Trophoblast cell (in vitro differentiated cells and primary cell): Measurements from ENCODE around the gene SLF1.

Source experiments
- DNase-seq, 2 donors: peaks; one replicate each; pipeline ENCODE4 v3.0.0-alpha.2; 2016
- H2AFZ ChIP-seq: 2 replicates; pipeline ENCODE4 v1.6.1; 2013; ENCODE audit warnings: low read length, moderate library complexity, mild to moderate bottlenecking; ENCODE audit not compliant: insufficient read depth, poor library complexity
- H2AK5ac ChIP-seq: 2 replicates; pipeline ENCODE4 v1.6.1; 2013; ENCODE audit warnings: mild to moderate bottlenecking, low read length
- H2BK120ac ChIP-seq: 2 replicates; pipeline ENCODE4 v1.6.1; 2013; ENCODE audit warnings: low read length, mild to moderate bottlenecking, moderate library complexity; ENCODE audit not compliant: insufficient read depth, poor library complexity
- H2BK12ac ChIP-seq: 2 replicates; pipeline ENCODE4 v1.6.1; 2013; ENCODE audit warnings: mild to moderate bottlenecking, low read length, moderate library complexity
- H2BK5ac ChIP-seq: 2 replicates; pipeline ENCODE4 v1.6.1; 2013; ENCODE audit warnings: low read length, low read depth, moderate library complexity, mild to moderate bottlenecking; ENCODE audit not compliant: poor library complexity
- H3K14ac ChIP-seq: 2 replicates; pipeline ENCODE4 v1.6.1; 2013; ENCODE audit warnings: mild to moderate bottlenecking, low read length
- H3K18ac ChIP-seq: 2 replicates; pipeline ENCODE4 v1.6.1; 2013; ENCODE audit warnings: mild to moderate bottlenecking, low read length
- H3K23ac ChIP-seq: 2 replicates; pipeline ENCODE4 v1.6.1; 2013; ENCODE audit warnings: low read length
- H3K27ac ChIP-seq: 2 replicates; pipeline ENCODE4 v1.5.1; 2013; ENCODE audit warnings: low read depth, mild to moderate bottlenecking, inconsistent platforms, low read length, moderate library complexity
- H3K27me3 ChIP-seq: 2 replicates; pipeline ENCODE4 v1.6.1; 2013; ENCODE audit warnings: inconsistent platforms, mild to moderate bottlenecking, low read length, moderate library complexity; ENCODE audit not compliant: insufficient read depth
- H3K36me3 ChIP-seq, 2 experiments: 1 replicate in 1 of 2; 2 replicates in 1 of 2; pipeline ENCODE4 v1.6.1; 2013; ENCODE audit warnings: low read length in 2 of 2, mild to moderate bottlenecking in 2 of 2, moderate library complexity in 1 of 2; ENCODE audit not compliant: insufficient read depth in 2 of 2, control insufficient read depth in 1 of 2
- H3K4ac ChIP-seq: 2 replicates; pipeline ENCODE4 v1.6.1; 2013; ENCODE audit warnings: low read depth, mild to moderate bottlenecking, low read length, moderate library complexity
- H3K4me1 ChIP-seq, 2 experiments: 1 replicate in 1 of 2; 2 replicates in 1 of 2; pipeline ENCODE4 v1.6.1; 2013; ENCODE audit warnings: low read length in 2 of 2, mild to moderate bottlenecking in 2 of 2, moderate library complexity in 1 of 2; ENCODE audit not compliant: insufficient read depth in 2 of 2, control insufficient read depth in 1 of 2
- H3K4me2 ChIP-seq: 2 replicates; pipeline ENCODE4 v1.6.1; 2013; ENCODE audit warnings: inconsistent platforms, mild to moderate bottlenecking, low read length, moderate library complexity
- H3K4me3 ChIP-seq: 2 replicates; pipeline ENCODE4 v1.5.1; 2013; ENCODE audit warnings: mild to moderate bottlenecking, low read depth, low read length, inconsistent platforms
- H3K79me1 ChIP-seq: one replicate; pipeline ENCODE4 v1.6.1; 2013; ENCODE audit warnings: low read length
- H3K79me2 ChIP-seq: 2 replicates; pipeline ENCODE4 v1.6.1; 2013; ENCODE audit warnings: low read length, mild to moderate bottlenecking; ENCODE audit not compliant: control insufficient read depth, insufficient read depth, poor library complexity
- H3K9ac ChIP-seq: 2 replicates; pipeline ENCODE4 v1.6.1; 2013; ENCODE audit warnings: mild to moderate bottlenecking, low read length
- H3K9me3 ChIP-seq: 2 replicates; pipeline ENCODE4 v1.6.1; 2013; ENCODE audit warnings: low read depth, mild to moderate bottlenecking, control low read depth, inconsistent platforms, low read length; ENCODE audit not compliant: insufficient read depth
- H4K12ac ChIP-seq: 2 replicates; pipeline ENCODE4 v1.6.1; 2013; ENCODE audit warnings: low read depth, mild to moderate bottlenecking, low read length, moderate library complexity
- H4K8ac ChIP-seq: 2 replicates; pipeline ENCODE4 v1.6.1; 2013; ENCODE audit warnings: low read depth, mild to moderate bottlenecking, low read length, moderate library complexity
- H4K91ac ChIP-seq: one replicate; pipeline ENCODE4 v1.6.1; 2013; ENCODE audit warnings: low read depth, mild to moderate bottlenecking, low read length, moderate library complexity
- WGBS: extraction: QIAGEN DNeasy Blood & Tissue Kit; methylation state at CpG from one replicate; pipeline ENCODE4 v1.1.7; 2013; ENCODE audit warnings: missing lambda C conversion rate; ENCODE audit not compliant: insufficient read length, insufficient coverage; ENCODE audit errors: extremely low coverage; 5-methylcytosine and 5-hydroxymethylcytosine counted together

Gene SLF1

DNA sequence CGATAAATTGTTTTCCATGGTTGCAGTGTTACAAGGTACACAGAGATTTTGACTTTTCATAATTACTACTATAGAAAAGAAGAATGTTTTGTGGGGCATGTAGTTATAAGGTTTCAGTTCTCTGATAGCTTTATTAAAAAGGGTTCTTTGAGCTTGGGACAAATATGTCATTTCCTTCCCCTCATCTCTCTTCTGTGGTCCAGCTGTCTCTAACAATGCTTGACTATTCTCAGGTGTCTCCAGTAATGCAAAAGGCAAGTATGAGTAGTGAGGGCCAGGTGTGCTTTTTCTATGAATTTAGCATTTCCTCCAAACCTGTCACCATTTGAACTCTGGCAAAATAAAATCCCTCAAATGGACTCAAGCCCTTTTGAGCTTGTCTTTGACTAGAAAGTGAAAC lies 84.3 kb downstream of the SLF1 start:
- no peak overlapping the region for H4K8ac ChIP-seq
- H3K4me2 ChIP-seq = no peak overlapping the region
- H3K4ac ChIP-seq = no peak overlapping the region
- no peaks in the 10 kb centered on the region for H3K4me1 ChIP-seq
- no peak for DNase-seq
- WGBS = no CpG with 5 or more reads among the region's 1 CpG
- H2AK5ac ChIP-seq = no peak overlapping the region
- no peak overlapping the region for H3K14ac ChIP-seq
- no peak overlapping the region for H2AFZ ChIP-seq
- no peak overlapping the region for H2BK5ac ChIP-seq
- no peak overlapping the region for H3K18ac ChIP-seq
- H3K27ac ChIP-seq = no peak overlapping the region
- no peak overlapping the region for H3K4me3 ChIP-seq
- no peak overlapping the region for H4K91ac ChIP-seq
- no peaks in the 10 kb centered on the region for H3K79me1 ChIP-seq
- H3K9ac ChIP-seq = no peak overlapping the region
- H3K9me3 ChIP-seq = no peaks in the 10 kb centered on the region
- no peak overlapping the region for H4K12ac ChIP-seq
- no peaks in the 10 kb centered on the region for H3K36me3 ChIP-seq
- H3K79me2 ChIP-seq = no peaks in the 10 kb centered on the region
- no peak overlapping the region for H2BK12ac ChIP-seq
- H3K27me3 ChIP-seq = no peaks in the 10 kb centered on the region
- no peak overlapping the region for H2BK120ac ChIP-seq
- no peak overlapping the region for H3K23ac ChIP-seq

DNA sequence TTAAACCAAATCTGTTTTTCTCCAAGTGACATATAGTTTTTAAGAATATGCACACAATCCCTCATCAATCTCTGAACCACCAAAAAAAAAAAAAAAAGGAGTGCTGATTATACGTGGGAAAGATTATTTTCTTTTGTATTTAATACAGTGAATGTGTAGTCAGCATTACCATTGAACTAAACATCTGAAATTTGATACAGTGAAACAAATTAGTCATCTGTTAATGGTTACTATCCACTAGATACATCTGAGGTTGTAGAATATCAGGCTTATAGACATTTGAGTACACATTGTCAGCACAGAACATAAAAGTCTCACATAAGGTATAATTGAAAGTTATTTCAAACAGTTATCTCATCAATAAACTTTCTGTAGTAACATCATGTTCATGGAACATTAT lies 87.0 kb downstream of the SLF1 start:
- Histone ChIP-seq H2BK5ac (no peak overlapping the region), H3K18ac (no peak overlapping the region), H4K12ac (no peak overlapping the region), H2AFZ (no peak overlapping the region), H3K27me3 (no peaks in the 10 kb centered on the region), H3K9ac (no peak overlapping the region), H3K23ac (no peak overlapping the region), H3K79me2 (no peaks in the 10 kb centered on the region), H3K9me3 (no peaks in the 10 kb centered on the region), H3K4ac (no peak overlapping the region), H4K8ac (no peak overlapping the region), H3K36me3 (no peaks in the 10 kb centered on the region), H2BK120ac (no peak overlapping the region), H3K4me1 (no peaks in the 10 kb centered on the region), H3K79me1 (no peaks in the 10 kb centered on the region), H3K4me2 (no peak overlapping the region), H3K27ac (no peak overlapping the region), H2AK5ac (no peak overlapping the region), H3K4me3 (no peak overlapping the region), H4K91ac (no peak overlapping the region), H3K14ac (no peak overlapping the region), H2BK12ac (no peak overlapping the region)
- no peak for DNase-seq
- WGBS = no CpG with 5 or more reads among the region's 1 CpG

DNA sequence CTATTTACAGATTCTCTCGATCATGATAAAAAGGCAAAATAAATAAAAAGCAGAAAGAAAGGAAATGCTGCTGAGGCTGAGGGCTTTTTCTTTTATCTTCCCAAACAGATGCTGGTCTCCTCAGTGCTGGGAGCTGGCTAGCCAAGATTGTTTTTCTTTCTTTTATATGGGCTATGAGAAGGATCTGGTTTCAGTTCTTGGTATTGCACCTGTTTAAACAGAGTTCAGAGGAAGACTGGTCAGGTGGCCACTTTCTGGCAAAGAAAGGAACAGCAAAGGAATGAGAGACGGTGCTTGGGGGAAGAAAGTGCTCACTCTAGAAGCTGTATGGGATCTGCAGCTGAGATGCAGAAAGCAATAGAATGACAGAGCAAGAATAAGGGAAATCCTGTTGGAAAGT lies 88.9 kb downstream of the SLF1 start:
- no peak overlapping the region for H2BK12ac ChIP-seq
- H3K27ac ChIP-seq = no peak overlapping the region
- no peak overlapping the region for H4K91ac ChIP-seq
- H3K79me1 ChIP-seq = no peaks in the 10 kb centered on the region
- no peak for DNase-seq
- no peak overlapping the region for H2BK120ac ChIP-seq
- WGBS = no CpG with 5 or more reads among the region's 2 CpGs
- H2AFZ ChIP-seq = no peak overlapping the region
- no peak overlapping the region for H3K18ac ChIP-seq
- no peak overlapping the region for H3K23ac ChIP-seq
- no peak overlapping the region for H3K9ac ChIP-seq
- no peaks in the 10 kb centered on the region for H3K4me1 ChIP-seq
- H4K8ac ChIP-seq = no peak overlapping the region
- H3K4ac ChIP-seq = no peak overlapping the region
- H3K14ac ChIP-seq = no peak overlapping the region
- H3K4me3 ChIP-seq = no peak overlapping the region
- H3K9me3 ChIP-seq = no peaks in the 10 kb centered on the region
- no peak overlapping the region for H4K12ac ChIP-seq
- no peaks in the 10 kb centered on the region for H3K79me2 ChIP-seq
- H3K36me3 ChIP-seq = no peaks in the 10 kb centered on the region
- H2AK5ac ChIP-seq = no peak overlapping the region
- no peaks in the 10 kb centered on the region for H3K27me3 ChIP-seq
- H3K4me2 ChIP-seq = no peak overlapping the region
- no peak overlapping the region for H2BK5ac ChIP-seq

DNA sequence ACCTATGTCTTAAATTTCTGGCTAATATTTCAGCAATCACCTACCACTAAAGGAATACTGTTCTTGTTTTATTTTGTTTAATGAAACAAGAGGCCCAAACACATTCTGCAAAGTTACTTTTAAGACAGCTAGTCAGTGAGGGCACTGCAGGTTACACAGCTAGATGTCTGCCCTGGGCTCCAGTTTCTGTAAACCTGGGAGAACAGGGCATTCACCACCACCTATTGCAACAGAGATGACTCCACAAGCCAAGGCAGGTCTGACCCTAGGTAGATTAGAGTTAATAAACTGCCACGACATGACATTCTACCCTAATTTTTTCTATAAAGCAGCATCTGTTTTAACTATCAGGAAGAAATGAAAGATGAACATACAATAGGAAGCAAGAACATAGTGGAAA lies 90.8 kb downstream of the SLF1 start:
- Histone ChIP-seq H3K23ac (no peak overlapping the region), H3K9ac (no peak overlapping the region), H2BK120ac (no peak overlapping the region), H2BK5ac (no peak overlapping the region), H4K91ac (no peak overlapping the region), H3K14ac (no peak overlapping the region), H3K4me2 (no peak overlapping the region), H3K27ac (no peak overlapping the region), H3K36me3 (peaks cover 0 to 2% of the 10 kb centered on the region in 2 experiments), H3K27me3 (no peaks in the 10 kb centered on the region), H3K79me1 (no peaks in the 10 kb centered on the region), H2AFZ (no peak overlapping the region), H3K4me3 (no peak overlapping the region), H3K9me3 (no peaks in the 10 kb centered on the region), H2AK5ac (no peak overlapping the region), H3K79me2 (no peaks in the 10 kb centered on the region), H2BK12ac (no peak overlapping the region), H3K4ac (no peak overlapping the region), H4K8ac (no peak overlapping the region), H4K12ac (no peak overlapping the region), H3K18ac (no peak overlapping the region), H3K4me1 (no peaks in the 10 kb centered on the region)
- DNase-seq = no peak
- no CpG with 5 or more reads among the region's 1 CpG for WGBS

DNA sequence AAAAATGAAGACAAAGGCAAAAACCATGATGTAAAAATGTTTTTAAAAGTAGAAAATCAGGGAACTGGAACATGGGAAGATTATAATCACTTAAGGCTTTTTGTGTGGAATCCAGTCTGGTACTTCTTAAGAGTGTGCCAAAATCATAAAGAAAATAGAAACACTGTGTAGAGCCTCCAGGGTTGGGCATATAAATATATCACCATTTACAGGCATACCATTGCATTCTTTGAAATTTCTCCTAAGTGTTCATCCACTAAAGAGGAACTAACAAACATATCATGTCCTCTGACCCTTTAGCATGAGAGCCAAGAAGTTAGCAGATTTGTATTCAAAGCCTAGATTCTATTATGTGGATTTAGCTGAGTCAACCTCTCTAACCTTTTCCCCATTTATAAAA lies 93.3 kb downstream of the SLF1 start:
- Histone ChIP-seq H3K9me3 (no peaks in the 10 kb centered on the region), H2AK5ac (no peak overlapping the region), H2BK5ac (no peak overlapping the region), H3K27me3 (no peaks in the 10 kb centered on the region), H3K9ac (no peak overlapping the region), H3K14ac (no peak overlapping the region), H3K79me1 (no peaks in the 10 kb centered on the region), H3K4me3 (no peak overlapping the region), H3K4me2 (no peak overlapping the region), H4K91ac (no peak overlapping the region), H2BK120ac (no peak overlapping the region), H3K79me2 (no peaks in the 10 kb centered on the region), H2AFZ (no peak overlapping the region), H3K4me1 (no peaks in the 10 kb centered on the region), H3K36me3 (peaks cover 0 to 2% of the 10 kb centered on the region in 2 experiments), H4K8ac (no peak overlapping the region), H3K18ac (no peak overlapping the region), H3K4ac (no peak overlapping the region), H3K27ac (no peak overlapping the region), H2BK12ac (no peak overlapping the region), H3K23ac (no peak overlapping the region), H4K12ac (no peak overlapping the region)
- DNase-seq = no peak
